NCI-H774 (cell line): Measurements from ENCODE around the gene STK32C.
A peak's percentile ranks its signal among the peaks of the same experiment; 100 is the strongest.

Experiments
- DNase-seq: peaks from one replicate; lab custom pipeline; 2025; lab: John Stamatoyannopoulos, UW

Gene STK32C

GRCh38 chr10:132265890-132266496, 41.8 kb downstream of the STK32C start:
- DNase-seq = peak; percentile 0

- DNase-seq = no peak
Observed at GRCh38 chr10:132264966-132265889, 42.5 kb downstream of the STK32C start.

GRCh38 chr10:132264306-132264950, 43.3 kb downstream of the STK32C start:
- DNase-seq = no peak

GRCh38 chr10:132263866-132264265, 43.9 kb downstream of the STK32C start:
- no peak for DNase-seq

GRCh38 chr10:132259702-132260482, 47.9 kb downstream of the STK32C start:
- DNase-seq = no peak

DNA sequence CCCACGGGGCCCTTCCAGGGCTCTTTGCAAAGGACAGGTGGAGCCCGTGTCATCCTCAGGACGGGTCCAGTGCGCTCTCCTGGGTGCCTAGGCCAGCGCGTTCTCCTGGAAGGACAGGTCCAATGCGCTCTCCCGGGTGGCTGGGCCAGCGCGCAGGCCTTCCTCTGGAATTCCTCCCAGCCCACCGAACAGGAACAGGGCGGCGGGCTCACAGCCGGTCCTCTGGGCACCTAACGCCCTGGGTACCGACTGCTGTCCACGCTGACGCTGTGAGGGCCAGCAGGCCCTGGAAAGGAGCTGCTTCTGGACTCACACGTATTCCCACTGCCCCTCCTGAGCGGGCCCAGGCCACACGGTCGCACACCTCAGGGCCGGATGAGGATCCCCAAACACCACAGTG, 49.3 kb downstream of the STK32C start:
- DNase-seq = no peak

DNA sequence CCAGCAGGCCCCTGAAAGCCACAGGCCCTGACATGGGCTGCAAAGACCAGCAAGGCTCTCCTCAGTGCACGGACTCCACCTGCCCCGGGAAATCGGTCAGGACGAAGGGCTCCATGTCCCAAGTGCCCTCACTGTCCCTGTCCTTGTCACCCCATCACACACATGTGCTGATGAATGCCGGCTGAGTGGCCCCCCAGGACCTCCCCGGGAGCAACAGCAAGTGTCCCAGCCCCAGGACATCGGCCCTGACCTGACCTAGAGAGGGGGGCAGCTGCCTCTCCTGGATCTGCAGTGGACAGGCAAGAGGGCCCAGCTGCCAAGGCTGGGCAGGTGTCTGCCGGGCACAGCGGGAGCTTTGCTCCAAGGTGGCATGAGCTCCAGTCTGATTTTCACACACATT, 49.8 kb downstream of the STK32C start:
- no peak for DNase-seq

DNA sequence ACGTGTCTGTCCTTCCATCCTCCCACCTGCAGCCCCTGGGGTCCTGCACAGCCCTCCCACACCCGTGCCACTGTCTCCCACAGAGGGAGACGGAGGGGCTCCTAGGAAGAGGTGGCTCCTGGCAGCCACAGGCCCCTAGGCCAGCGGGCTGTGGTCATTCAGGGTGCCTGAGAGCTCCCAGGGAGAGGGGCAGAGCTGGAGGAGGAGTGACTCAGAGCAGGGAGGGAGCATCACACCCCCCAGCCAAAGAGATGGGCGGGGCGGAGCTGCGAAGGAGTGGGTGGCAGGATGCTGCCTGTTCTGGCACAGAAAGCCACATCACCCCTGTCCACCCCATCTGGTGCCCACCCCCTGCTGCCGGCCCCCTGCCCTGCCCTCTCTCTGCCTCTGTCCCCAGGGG, 50.5 kb downstream of the STK32C start:
- DNase-seq = no peak

DNA sequence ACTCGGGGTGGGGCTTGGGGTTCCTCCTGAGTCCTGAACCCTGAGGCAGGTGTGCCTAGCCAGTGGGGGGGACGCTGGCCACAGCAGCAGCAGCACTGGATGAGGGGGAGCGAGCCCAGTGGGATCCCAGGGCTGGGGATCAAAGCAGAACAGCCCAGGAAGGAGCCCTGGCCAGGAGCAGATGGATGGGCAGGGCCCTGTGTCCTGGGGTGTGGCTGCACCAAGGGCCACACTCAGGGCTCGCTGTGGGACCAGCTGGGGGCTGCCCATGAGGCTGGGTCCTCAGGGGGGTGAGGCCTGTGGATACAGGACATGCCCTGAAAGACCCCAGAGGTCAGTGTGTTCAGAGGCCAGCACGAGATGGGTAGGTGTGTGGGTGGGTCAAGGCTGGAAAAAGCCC, 50.9 kb downstream of the STK32C start:
- DNase-seq = no peak

DNA sequence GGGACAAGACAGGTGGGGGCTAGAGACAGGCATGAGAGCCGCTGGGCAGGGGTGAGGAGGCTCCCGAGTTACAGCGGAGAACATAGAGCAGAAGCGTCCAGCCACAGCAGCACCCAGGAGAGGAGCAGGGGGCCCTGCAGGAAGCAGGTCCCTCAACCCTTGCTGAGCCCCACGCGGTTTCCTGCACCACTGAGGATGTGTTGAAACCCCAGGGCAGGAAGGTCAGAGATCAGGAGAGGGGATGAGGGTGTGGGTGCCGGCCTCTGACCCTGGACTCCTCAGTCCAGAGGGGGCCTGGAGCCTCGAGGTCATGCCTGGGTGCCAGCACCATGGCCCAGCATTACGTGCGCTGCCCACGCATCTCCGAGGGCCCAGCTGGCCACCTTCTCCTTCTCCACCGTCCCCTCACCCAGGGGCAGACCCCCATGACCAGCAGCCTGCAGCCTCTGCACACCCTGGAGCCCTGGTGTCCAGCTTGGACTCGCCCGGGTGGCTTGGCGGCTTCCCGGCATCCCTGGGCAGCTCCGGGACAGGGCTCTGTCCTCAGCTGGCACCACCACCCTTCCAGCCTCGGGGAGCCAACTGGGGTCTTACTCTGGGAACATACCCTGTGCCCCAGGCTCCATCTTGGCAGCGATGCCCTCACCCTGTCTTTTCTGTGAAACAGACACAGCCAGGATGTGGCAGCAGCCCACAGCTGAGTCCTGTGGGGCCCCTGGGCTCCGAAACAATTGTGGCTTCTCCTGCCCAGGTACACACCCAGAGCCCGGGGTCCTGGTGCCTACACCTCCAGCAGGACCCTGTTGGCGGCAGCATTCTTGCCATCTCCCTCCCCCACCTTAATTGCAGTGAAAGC, 52.0 kb downstream of the STK32C start:
- no peak for DNase-seq

DNA sequence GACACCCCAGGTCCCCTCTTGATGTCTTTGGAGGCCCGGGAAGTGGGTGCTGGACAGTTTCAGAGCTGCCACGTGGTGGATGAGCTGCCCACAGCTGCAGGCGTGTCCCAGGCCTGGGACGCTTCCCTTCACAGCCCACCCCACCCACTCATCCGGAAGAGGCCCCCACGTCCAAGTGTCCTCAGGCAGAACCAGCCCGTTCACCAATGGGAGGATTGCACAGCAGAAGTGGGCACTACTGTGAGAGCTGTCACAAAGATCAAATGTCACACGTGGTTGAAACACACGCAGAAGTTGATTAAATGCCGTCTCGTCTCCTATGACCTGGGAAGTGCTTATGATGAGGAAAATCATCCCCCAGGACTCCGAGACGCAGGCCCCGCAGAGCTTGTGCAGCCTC, 52.9 kb downstream of the STK32C start:
- DNase-seq = no peak

DNA sequence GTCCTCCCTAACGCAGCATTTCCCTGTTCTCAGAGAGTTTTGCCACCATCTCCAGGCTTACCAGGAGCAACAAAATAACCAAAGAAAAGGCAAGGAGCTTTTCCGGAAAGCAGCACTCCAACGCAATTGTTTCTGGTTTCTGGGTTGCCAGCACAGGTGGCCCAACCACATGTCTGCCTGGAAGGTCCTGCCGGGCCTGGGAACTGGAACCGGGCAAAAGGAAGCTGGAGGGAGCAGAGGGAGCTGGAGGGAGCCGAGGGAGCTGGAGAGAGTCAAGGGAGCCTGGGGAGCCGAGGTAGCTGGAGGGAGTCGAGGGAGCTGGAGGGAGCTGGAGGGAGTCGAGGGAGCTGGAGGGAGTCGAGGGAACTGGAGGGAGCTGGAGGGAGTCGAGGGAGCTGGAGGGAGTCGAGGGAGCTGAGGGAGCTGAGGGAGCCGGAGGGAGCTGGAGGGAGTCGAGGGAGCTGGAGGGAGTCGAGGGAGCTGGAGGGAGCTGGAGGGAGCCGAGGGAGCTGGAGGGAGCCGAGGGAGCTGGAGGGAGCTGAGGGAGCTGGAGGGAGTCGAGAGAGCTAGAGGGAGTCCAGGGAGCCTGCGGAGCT, 54.6 kb downstream of the STK32C start:
- no peak for DNase-seq

GRCh38 chr10:132252412-132252811, 55.3 kb downstream of the STK32C start:
- DNase-seq = no peak

DNA sequence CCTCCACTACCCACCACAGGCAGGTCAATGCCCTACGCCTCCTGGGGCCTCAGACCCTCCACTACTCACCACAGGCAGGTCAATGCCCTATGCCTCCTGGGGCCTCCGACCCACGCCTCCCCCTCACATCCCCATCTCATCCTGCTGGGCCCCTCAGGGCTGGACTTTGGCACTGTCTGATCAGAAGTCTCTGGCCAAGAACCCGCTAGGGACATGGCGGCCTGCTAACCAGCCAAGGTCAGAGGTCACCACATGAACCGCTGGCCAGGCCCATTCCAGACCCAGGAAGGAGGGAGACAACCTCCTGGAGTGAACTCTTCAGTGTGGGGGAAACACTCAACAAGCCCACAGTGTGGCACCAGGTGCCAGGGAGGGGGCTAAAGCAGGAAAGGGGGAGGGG, 55.8 kb downstream of the STK32C start:
- no peak for DNase-seq

GRCh38 chr10:132250481-132251475, 57.0 kb downstream of the STK32C start:
- DNase-seq = no peak

- DNase-seq = no peak
Observed at GRCh38 chr10:132249824-132250375, 57.9 kb downstream of the STK32C start.

DNA sequence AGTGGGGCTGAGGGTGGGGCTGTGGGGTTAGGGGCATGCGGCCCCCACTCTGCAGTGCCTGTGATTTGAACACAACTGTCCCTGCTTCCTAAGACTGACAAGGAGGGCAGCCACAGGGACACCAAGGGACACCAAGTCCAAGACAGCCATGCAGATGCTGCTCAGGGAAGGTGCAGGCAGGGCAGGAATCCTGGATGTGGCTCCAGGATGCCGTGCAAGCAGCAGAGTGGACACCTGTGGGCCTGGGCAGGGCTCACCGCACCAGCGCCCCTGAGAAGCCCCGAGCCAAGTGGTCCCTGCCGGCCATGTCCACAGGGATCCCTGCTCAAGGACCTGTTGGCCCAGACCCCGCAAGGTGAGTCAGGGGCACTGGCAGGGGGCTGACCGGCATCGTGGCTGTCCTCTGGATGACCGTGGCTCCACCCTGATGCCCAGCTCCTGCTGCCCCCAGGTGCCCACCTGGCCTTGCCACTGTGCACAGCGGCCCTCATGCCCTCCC, 58.5 kb downstream of the STK32C start:
- DNase-seq = no peak

DNA sequence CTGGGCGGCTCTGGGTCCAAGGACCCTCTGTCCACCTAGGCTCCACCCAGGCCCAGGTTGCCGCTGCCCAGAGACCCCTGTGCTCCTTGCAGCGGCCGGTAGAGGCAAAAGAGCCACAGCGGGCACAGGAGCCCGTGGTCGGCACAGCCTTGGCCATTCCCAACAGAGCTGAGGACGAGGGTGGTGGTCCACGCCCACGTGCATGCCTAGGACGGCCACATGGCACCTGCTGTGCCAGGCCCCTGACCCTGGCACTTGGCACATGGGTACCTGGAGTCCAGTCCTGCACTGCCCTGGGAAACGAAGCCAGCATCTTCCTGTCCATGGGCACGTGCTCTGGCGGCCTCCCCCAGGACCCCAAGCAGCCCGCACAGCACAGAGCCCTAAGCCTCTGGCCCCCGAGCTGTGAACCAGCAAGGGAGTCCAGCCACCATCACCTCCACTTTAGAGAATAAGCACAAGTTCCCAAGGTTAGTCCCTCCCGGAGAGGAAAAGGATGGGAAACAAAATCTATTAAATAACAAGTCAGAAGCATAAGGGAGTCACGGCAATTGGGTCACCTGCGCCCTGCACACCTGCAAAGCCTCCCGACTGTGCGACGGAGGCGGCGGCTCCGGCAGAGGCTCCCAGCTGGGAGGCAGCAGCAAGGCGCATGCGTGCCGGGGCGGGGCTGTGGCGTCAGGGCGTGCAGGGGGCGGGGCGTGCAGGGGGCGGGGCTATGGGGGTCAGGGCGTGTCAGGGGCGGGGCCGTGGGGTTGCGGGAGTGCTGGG, 59.1 kb downstream of the STK32C start:
- peak; percentile 26 for DNase-seq
